DOHH2 (cell line): ENCODE results near the gene PDHX.

Experiments used
- H3F3A ChIP-seq: fragments of 200-600 bp; sonication (generic), shearing (Covaris generic); 2 replicates; pipeline ENCODE4 v1.6.0; 2016; ENCODE audit warnings: antibody characterized with exemption, mild to moderate bottlenecking; ENCODE audit not compliant: control insufficient read depth, insufficient read depth
- H3K27ac ChIP-seq: fragments of 200-600 bp; sonication (generic); 2 replicates; pipeline ENCODE4 v1.5.1; 2014; ENCODE audit warnings: low read depth, mild to moderate bottlenecking, low read length, moderate library complexity
- H3K27me3 ChIP-seq: fragments of 200-600 bp; sonication (generic); 2 replicates; pipeline ENCODE4 v1.6.1; 2014; ENCODE audit warnings: mild to moderate bottlenecking, low read length, mixed read lengths; ENCODE audit not compliant: control insufficient read depth
- H3K36me3 ChIP-seq: fragments of 200-600 bp; sonication (generic); 2 replicates; pipeline ENCODE4 v1.6.1; 2014; ENCODE audit warnings: mild to moderate bottlenecking, low read length, moderate library complexity, mixed read lengths; ENCODE audit not compliant: control insufficient read depth
- H3K4me1 ChIP-seq: fragments of 200-600 bp; sonication (generic); 2 replicates; pipeline ENCODE4 v1.6.1; 2014; ENCODE audit warnings: mild to moderate bottlenecking, low read length, mixed read lengths; ENCODE audit not compliant: control insufficient read depth
- H3K4me2 ChIP-seq: fragments of 200-600 bp; sonication (generic); 2 replicates; pipeline ENCODE4 v1.6.0; 2014; ENCODE audit warnings: mild to moderate bottlenecking, low read length, moderate library complexity
- H3K4me3 ChIP-seq: fragments of 200-600 bp; sonication (generic); 2 replicates; pipeline ENCODE4 v1.5.1; 2014; ENCODE audit warnings: mild to moderate bottlenecking, low read length, mixed read lengths
- H3K79me2 ChIP-seq: fragments of 200-600 bp; sonication (generic); 2 replicates; pipeline ENCODE4 v1.6.1; 2014; ENCODE audit warnings: mild to moderate bottlenecking, low read length, mixed read lengths; ENCODE audit not compliant: control insufficient read depth
- H3K9me2 ChIP-seq: fragments of 200-600 bp; sonication (generic); replicated peaks from 2 replicates; pipeline ENCODE4 v1.6.1; 2014; ENCODE audit warnings: mild to moderate bottlenecking, low read length, mixed read lengths; ENCODE audit not compliant: control insufficient read depth
- H3K9me3 ChIP-seq: fragments of 200-600 bp; sonication (generic); 2 replicates; pipeline ENCODE4 v1.6.1; 2014; ENCODE audit warnings: antibody characterized with exemption, low read length, mixed read lengths; ENCODE audit not compliant: control insufficient read depth, insufficient read depth
- H4K20me1 ChIP-seq: fragments of 200-600 bp; sonication (generic); 2 replicates; pipeline ENCODE4 v1.6.0; 2014; ENCODE audit warnings: low read depth, mild to moderate bottlenecking, antibody characterized with exemption, low read length, moderate library complexity; ENCODE audit not compliant: control insufficient read depth, insufficient read depth
- CTCF ChIP-seq: fragments of 200-600 bp; sonication (generic); IDR thresholded peaks from one replicate; pipeline ENCODE4 v1.5.1; 2014; ENCODE audit warnings: antibody characterized with exemption, mild to moderate bottlenecking, low read depth, low read length; ENCODE audit not compliant: poor library complexity, severe bottlenecking
- EZH2phosphoT487 ChIP-seq: fragments of 200-600 bp; sonication (generic); IDR thresholded peaks from 2 replicates; pipeline ENCODE4 v1.6.1; 2017; ENCODE audit warnings: borderline replicate concordance, mild to moderate bottlenecking, antibody characterized with exemption, low read length, moderate library complexity, mixed read lengths

PDHX gene

GRCh38 chr11:34988294-34989255 lies 72.2 kb downstream of the PDHX start:
- Histone ChIP-seq H3K4me2 (no peak overlapping the region), H3K27ac (no peak overlapping the region), H3K4me3 (no peak overlapping the region), H4K20me1 (no peaks in the 10 kb centered on the region), H3F3A (no peaks in the 10 kb centered on the region), H3K9me3 (no peaks in the 10 kb centered on the region), H3K9me2 (no peaks in the 10 kb centered on the region), H3K27me3 (no peaks in the 10 kb centered on the region), H3K79me2 (no peaks in the 10 kb centered on the region), H3K36me3 (peaks cover 7% of the 10 kb centered on the region), H3K4me1 (peaks cover 11% of the 10 kb centered on the region)
- TF ChIP-seq CTCF (no peak), EZH2phosphoT487 (no peak)

GRCh38 chr11:34990916-34991315 lies 74.5 kb downstream of the PDHX start:
- Histone ChIP-seq H3F3A (no peaks in the 10 kb centered on the region), H3K4me1 (peaks cover 11% of the 10 kb centered on the region), H3K9me3 (no peaks in the 10 kb centered on the region), H3K4me3 (no peak overlapping the region), H3K27me3 (no peaks in the 10 kb centered on the region), H3K27ac (no peak overlapping the region), H3K9me2 (no peaks in the 10 kb centered on the region), H3K79me2 (no peaks in the 10 kb centered on the region), H4K20me1 (no peaks in the 10 kb centered on the region), H3K4me2 (no peak overlapping the region), H3K36me3 (no peaks in the 10 kb centered on the region)
- TF ChIP-seq EZH2phosphoT487, result no peak
- no peak for TF ChIP-seq CTCF

GRCh38 chr11:34994854-34995253 lies 78.4 kb downstream of the PDHX start:
- Histone ChIP-seq H3F3A (no peaks in the 10 kb centered on the region; the same call in 1 of the 2 replicates), H3K4me1 (no peaks in the 10 kb centered on the region), H3K36me3 (no peaks in the 10 kb centered on the region), H3K9me3 (no peaks in the 10 kb centered on the region), H3K4me2 (no peak overlapping the region), H3K9me2 (no peaks in the 10 kb centered on the region), H3K27me3 (no peaks in the 10 kb centered on the region), H3K27ac (no peak overlapping the region), H3K4me3 (no peak overlapping the region), H3K79me2 (no peaks in the 10 kb centered on the region), H4K20me1 (no peaks in the 10 kb centered on the region)
- no peak for TF ChIP-seq CTCF
- TF ChIP-seq EZH2phosphoT487, result no peak
